IMR-90 (cell line): ENCODE data around the gene PTGES. TPM values are rescaled to one million over a fixed set of nuclear protein-coding genes. Genes with fewer than 3 reads are reported as not detected.
A peak's percentile ranks its signal among the peaks of the same experiment; 100 is the strongest.

Experiments used
- ATAC-seq: fragments of 200-7000 bp; cut with Tn5 transposase; 2 replicates; pipeline ENCODE4 v1.9.1; 2020; ENCODE audit warnings: low read depth, mild to moderate bottlenecking, moderate library complexity
- BruUV-seq: library from RNA; stranded (reverse); fragments of 400-500 nt; replicated peaks from 2 replicates; lab custom pipeline; 2021; lab: Mats Ljungman, UMichigan
- CTCF ChIA-PET: fragments of 300-600 bp; formaldehyde crosslinking; extraction: SDS; loops from one replicate; lab custom pipeline; 2021; ENCODE audit warnings: antibody characterized with exemption; lab: Yijun Ruan, JAX
- POLR2A ChIA-PET: fragments of 300-600 bp; sonication (Branson Sonifier 250); formaldehyde crosslinking; loops from one replicate; lab custom pipeline; 2022; ENCODE audit warnings: antibody characterized with exemption; ENCODE audit not compliant: unreplicated experiment; lab: Charles Lee
- DNase-seq: peaks from one replicate; pipeline ENCODE4 v3.0.0; 2013
- H2AFZ ChIP-seq: replicated peaks from 2 replicates; pipeline ENCODE3; 2013; ENCODE audit warnings: low read length, mild to moderate bottlenecking; ENCODE audit not compliant: poor library complexity
- H2AK5ac ChIP-seq: 2 replicates; pipeline ENCODE4 v1.6.1; 2013; ENCODE audit warnings: low read depth, low read length, inconsistent platforms
- H2AK9ac ChIP-seq: replicated peaks from 2 replicates; pipeline ENCODE3; 2013; ENCODE audit warnings: mild to moderate bottlenecking, low read depth, low read length, moderate library complexity; ENCODE audit not compliant: poor library complexity
- H2BK120ac ChIP-seq: 2 replicates; pipeline ENCODE4 v1.6.1; 2013; ENCODE audit warnings: low read depth, low read length, inconsistent platforms
- H2BK15ac ChIP-seq: 3 replicates; pipeline ENCODE4 v1.6.1; 2013; ENCODE audit warnings: low read depth, low read length, inconsistent platforms
- H2BK20ac ChIP-seq: 2 replicates; pipeline ENCODE4 v1.6.1; 2013; ENCODE audit warnings: low read depth, mild to moderate bottlenecking, inconsistent platforms, low read length, moderate library complexity
- H2BK5ac ChIP-seq: 2 replicates; pipeline ENCODE4 v1.6.1; 2013; ENCODE audit warnings: mild to moderate bottlenecking, low read depth, low read length, inconsistent platforms; ENCODE audit not compliant: poor library complexity, severe bottlenecking
- H3K14ac ChIP-seq: replicated peaks from 2 replicates; pipeline ENCODE4 v1.6.1; 2013; ENCODE audit warnings: low read depth, low read length, inconsistent platforms
- H3K18ac ChIP-seq: 2 replicates; pipeline ENCODE4 v1.6.1; 2013; ENCODE audit warnings: low read depth, low read length, control low read depth
- H3K23ac ChIP-seq: 2 replicates; pipeline ENCODE4 v1.6.1; 2013; ENCODE audit warnings: low read depth, low read length, inconsistent platforms
- H3K27ac ChIP-seq: 2 replicates; pipeline ENCODE4 v1.5.1; 2013; ENCODE audit warnings: mild to moderate bottlenecking, control low read depth, low read length; ENCODE audit not compliant: insufficient read depth
- H3K27me3 ChIP-seq: 2 replicates; pipeline ENCODE4 v1.6.1; 2013; ENCODE audit warnings: low read length; ENCODE audit not compliant: control insufficient read depth, insufficient read depth
- H3K36me3 ChIP-seq: 2 replicates; pipeline ENCODE4 v1.6.1; 2013; ENCODE audit warnings: low read length, mixed read lengths; ENCODE audit not compliant: control insufficient read depth, insufficient read depth
- H3K4ac ChIP-seq: 2 replicates; pipeline ENCODE4 v1.6.1; 2013; ENCODE audit warnings: low read depth, low read length, inconsistent platforms
- H3K4me1 ChIP-seq: 2 replicates; pipeline ENCODE4 v1.6.1; 2013; ENCODE audit warnings: low read length, mixed read lengths; ENCODE audit not compliant: control insufficient read depth, insufficient read depth
- H3K4me2 ChIP-seq: 2 replicates; pipeline ENCODE4 v1.6.1; 2013; ENCODE audit warnings: low read depth, mild to moderate bottlenecking, control low read depth, low read length, moderate library complexity
- H3K4me3 ChIP-seq: 2 replicates; pipeline ENCODE4 v1.5.1; 2013; ENCODE audit warnings: low read depth, mild to moderate bottlenecking, control low read depth, low read length, moderate library complexity; ENCODE audit not compliant: insufficient read depth
- H3K56ac ChIP-seq: 2 replicates; pipeline ENCODE4 v1.6.1; 2013; ENCODE audit warnings: low read length, inconsistent platforms; ENCODE audit not compliant: insufficient read depth; ENCODE audit errors: extremely low read depth
- H3K79me1 ChIP-seq, 2 experiments: 2 replicates each; pipeline ENCODE4 v1.6.1; 2013; ENCODE audit warnings: low read length in 2 of 2, inconsistent platforms in 1 of 2, low read depth in 1 of 2
- H3K9ac ChIP-seq: 2 replicates; pipeline ENCODE4 v1.6.1; 2013; ENCODE audit warnings: low read depth, low read length, control low read depth
- H3K9me1 ChIP-seq: 2 replicates; pipeline ENCODE4 v1.6.1; 2013; ENCODE audit warnings: low read length, inconsistent platforms; ENCODE audit not compliant: insufficient read depth
- H3K9me3 ChIP-seq: 2 replicates; pipeline ENCODE4 v1.6.1; 2013; ENCODE audit warnings: low read length; ENCODE audit not compliant: control insufficient read depth, insufficient read depth
- H4K20me1 ChIP-seq: 2 replicates; pipeline ENCODE4 v1.6.1; 2013; ENCODE audit warnings: low read length, inconsistent platforms; ENCODE audit not compliant: insufficient read depth
- H4K5ac ChIP-seq: 2 replicates; pipeline ENCODE4 v1.6.1; 2013; ENCODE audit warnings: mild to moderate bottlenecking, low read depth, low read length, control low read depth
- H4K8ac ChIP-seq, 2 experiments: 2 replicates each; pipeline ENCODE4 v1.6.1; 2013; ENCODE audit warnings: low read depth in 2 of 2, low read length in 2 of 2, control low read depth in 1 of 2, inconsistent platforms in 1 of 2
- H4K91ac ChIP-seq: 2 replicates; pipeline ENCODE4 v1.6.1; 2013; ENCODE audit warnings: low read depth, low read length, inconsistent platforms; ENCODE audit not compliant: insufficient read depth
- BHLHE40 ChIP-seq: fragments of 150-350 bp; IDR thresholded peaks from 2 replicates; pipeline ENCODE4 v1.6.1; 2016; ENCODE audit warnings: mild to moderate bottlenecking, low read depth, low read length
- CEBPB ChIP-seq: IDR thresholded peaks from 2 replicates; pipeline ENCODE4 v1.6.1; 2012; ENCODE audit warnings: low read depth, low read length, improper control_type of control experiment
- CHD1 ChIP-seq: IDR thresholded peaks from 2 replicates; pipeline ENCODE4 v1.6.1; 2012; ENCODE audit warnings: low read depth, low read length, improper control_type of control experiment
- FOS ChIP-seq: fragments of 150-350 bp; IDR thresholded peaks from 2 replicates; pipeline ENCODE4 v1.6.1; 2016; ENCODE audit warnings: low read depth, low read length
- MAFK ChIP-seq: IDR thresholded peaks from 2 replicates; pipeline ENCODE4 v1.6.1; 2012; ENCODE audit warnings: low read depth, low read length, improper control_type of control experiment
- MAZ ChIP-seq: IDR thresholded peaks from 2 replicates; pipeline ENCODE4 v1.6.1; 2012; ENCODE audit warnings: low read depth, mild to moderate bottlenecking, low read length, improper control_type of control experiment, moderate library complexity, borderline replicate concordance
- MXI1 ChIP-seq: IDR thresholded peaks from 2 replicates; pipeline ENCODE4 v1.6.1; 2012; ENCODE audit warnings: low read depth, mild to moderate bottlenecking, low read length, moderate library complexity, borderline replicate concordance
- NFE2L2 ChIP-seq: fragments of 150-350 bp; IDR thresholded peaks from 2 replicates; pipeline ENCODE4 v1.6.1; 2016; ENCODE audit warnings: low read depth, mild to moderate bottlenecking, low read length
- POLR2A ChIP-seq: IDR thresholded peaks from 2 replicates; pipeline ENCODE4 v1.6.1; 2012; ENCODE audit warnings: mild to moderate bottlenecking, low read depth, low read length
- RAD21 ChIP-seq: IDR thresholded peaks from 2 replicates; pipeline ENCODE4 v1.6.1; 2012; ENCODE audit warnings: low read length, improper control_type of control experiment
- RCOR1 ChIP-seq: IDR thresholded peaks from 2 replicates; pipeline ENCODE4 v1.6.1; 2012; ENCODE audit warnings: mild to moderate bottlenecking, low read length, improper control_type of control experiment; ENCODE audit not compliant: insufficient replicate concordance
- RFX5 ChIP-seq: IDR thresholded peaks from 2 replicates; pipeline ENCODE4 v1.8.0; 2012; ENCODE audit warnings: low read depth, mild to moderate bottlenecking, low read length, moderate library complexity
- SMC3 ChIP-seq: fragments of 150-350 bp; IDR thresholded peaks from 2 replicates; pipeline ENCODE4 v1.6.1; 2016; ENCODE audit warnings: low read depth, mild to moderate bottlenecking, antibody characterized with exemption, low read length, moderate library complexity
- WGBS, 2 experiments: methylation state at CpG; one replicate each; pipeline versions ENCODE4 v1.1.5 to v1.1.7; 2013; ENCODE audit warnings: missing lambda C conversion rate in 2 of 2; ENCODE audit not compliant: insufficient read length in 1 of 2; ENCODE audit errors: extremely low coverage in 2 of 2; 5-methylcytosine and 5-hydroxymethylcytosine counted together
- dilution Hi-C: fragments of 300-500 bp; cut with HindIII; formaldehyde crosslinking; loops from one replicate; pipeline ENCODE4 v1.14.3; 2018; ENCODE audit warnings: low sequenced_read_pairs; ENCODE audit not compliant: unreplicated experiment
- in situ Hi-C: fragments of 300-500 bp; cut with MboI; formaldehyde crosslinking; loops from 3 replicates; pipeline ENCODE4 v1.14.3; 2019; ENCODE audit warnings: low sequenced_read_pairs, inconsistent platforms, mixed read lengths
- intact Hi-C: fragments of 100-400 bp; cut with micrococcal nuclease; formaldehyde crosslinking; loops from 2 replicates; pipeline ENCODE4 v1.10.0; 2022
- polyA plus RNA-seq, 3 experiments: library from polyadenylated mRNA; depleted of rRNA; stranded (reverse); fragments of >200 nt; gene quantifications; 2 replicates each; pipeline ENCODE4 v1.2.3, GENCODE V29; 2012; ENCODE audit warnings: low replicate concordance in 1 of 3
- total RNA-seq: library from RNA; depleted of rRNA; stranded (reverse); fragments of >200 nt; gene quantifications from 2 replicates; pipeline ENCODE4 v1.2.3, GENCODE V29; 2012
- TF ChIP-seq, protein P1 (sequence below): fragments of 150-350 bp; IDR thresholded peaks from 2 replicates; pipeline ENCODE4 v1.6.1; 2017; ENCODE audit warnings: mild to moderate bottlenecking, antibody characterized with exemption, low read length, low read depth
- TF ChIP-seq, protein P2 (sequence below): fragments of 150-350 bp; IDR thresholded peaks from 2 replicates; pipeline ENCODE4 v1.6.1; 2016; ENCODE audit warnings: low read depth, mild to moderate bottlenecking, low read length, moderate library complexity, borderline replicate concordance
- TF ChIP-seq, protein P3 (sequence below): conservative IDR thresholded peaks from 2 replicates; pipeline ENCODE4 v1.5.1; 2012; ENCODE audit warnings: mild to moderate bottlenecking, low read depth, low read length, improper control_type of control experiment

Gene PTGES
- total and polyA plus RNA-seq, 2 of the 4 experiments (the other 2 are of a cell fraction) = 3.2 to 6.3 TPM

- no peak overlapping the region for H3K23ac ChIP-seq
- H3K9me1 ChIP-seq = peaks cover 8% of the 10 kb centered on the region
- 0 out of 2 replicates have a peak overlapping the region, but pooled peaks have one; percentile 25 for H2BK120ac ChIP-seq
- peak overlapping the region; percentile 25; the same call in 1 of the 2 replicates for H2AK5ac ChIP-seq
- no peaks in the 10 kb centered on the region for H3K9me3 ChIP-seq
- H3K14ac ChIP-seq = no peak overlapping the region
- no peaks in the 10 kb centered on the region; the same call in 1 of the 2 replicates for H4K20me1 ChIP-seq
- no peak overlapping the region for H3K4me3 ChIP-seq
- H3K4me1 ChIP-seq = peaks cover 10% of the 10 kb centered on the region
- H4K91ac ChIP-seq = peak overlapping the region; percentile 61; the same call in 1 of the 2 replicates
- DNase-seq (no peak), ATAC-seq (no peak)
- intact Hi-C loops = no loop called here
- TF ChIP-seq, protein P1, sequence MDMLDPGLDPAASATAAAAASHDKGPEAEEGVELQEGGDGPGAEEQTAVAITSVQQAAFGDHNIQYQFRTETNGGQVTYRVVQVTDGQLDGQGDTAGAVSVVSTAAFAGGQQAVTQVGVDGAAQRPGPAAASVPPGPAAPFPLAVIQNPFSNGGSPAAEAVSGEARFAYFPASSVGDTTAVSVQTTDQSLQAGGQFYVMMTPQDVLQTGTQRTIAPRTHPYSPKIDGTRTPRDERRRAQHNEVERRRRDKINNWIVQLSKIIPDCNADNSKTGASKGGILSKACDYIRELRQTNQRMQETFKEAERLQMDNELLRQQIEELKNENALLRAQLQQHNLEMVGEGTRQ = no peak
- TF ChIP-seq MXI1 (no peak), POLR2A (no peak), CEBPB (no peak), MAFK (no peak), RFX5 (no peak), RAD21 (no peak), MAZ (no peak), FOS (no peak), SMC3 (no peak), RCOR1 (no peak), CHD1 (no peak), BHLHE40 (no peak), NFE2L2 (no peak)
- TF ChIP-seq, protein P2, sequence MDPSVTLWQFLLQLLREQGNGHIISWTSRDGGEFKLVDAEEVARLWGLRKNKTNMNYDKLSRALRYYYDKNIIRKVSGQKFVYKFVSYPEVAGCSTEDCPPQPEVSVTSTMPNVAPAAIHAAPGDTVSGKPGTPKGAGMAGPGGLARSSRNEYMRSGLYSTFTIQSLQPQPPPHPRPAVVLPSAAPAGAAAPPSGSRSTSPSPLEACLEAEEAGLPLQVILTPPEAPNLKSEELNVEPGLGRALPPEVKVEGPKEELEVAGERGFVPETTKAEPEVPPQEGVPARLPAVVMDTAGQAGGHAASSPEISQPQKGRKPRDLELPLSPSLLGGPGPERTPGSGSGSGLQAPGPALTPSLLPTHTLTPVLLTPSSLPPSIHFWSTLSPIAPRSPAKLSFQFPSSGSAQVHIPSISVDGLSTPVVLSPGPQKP = no peak
- TF ChIP-seq, protein P3, sequence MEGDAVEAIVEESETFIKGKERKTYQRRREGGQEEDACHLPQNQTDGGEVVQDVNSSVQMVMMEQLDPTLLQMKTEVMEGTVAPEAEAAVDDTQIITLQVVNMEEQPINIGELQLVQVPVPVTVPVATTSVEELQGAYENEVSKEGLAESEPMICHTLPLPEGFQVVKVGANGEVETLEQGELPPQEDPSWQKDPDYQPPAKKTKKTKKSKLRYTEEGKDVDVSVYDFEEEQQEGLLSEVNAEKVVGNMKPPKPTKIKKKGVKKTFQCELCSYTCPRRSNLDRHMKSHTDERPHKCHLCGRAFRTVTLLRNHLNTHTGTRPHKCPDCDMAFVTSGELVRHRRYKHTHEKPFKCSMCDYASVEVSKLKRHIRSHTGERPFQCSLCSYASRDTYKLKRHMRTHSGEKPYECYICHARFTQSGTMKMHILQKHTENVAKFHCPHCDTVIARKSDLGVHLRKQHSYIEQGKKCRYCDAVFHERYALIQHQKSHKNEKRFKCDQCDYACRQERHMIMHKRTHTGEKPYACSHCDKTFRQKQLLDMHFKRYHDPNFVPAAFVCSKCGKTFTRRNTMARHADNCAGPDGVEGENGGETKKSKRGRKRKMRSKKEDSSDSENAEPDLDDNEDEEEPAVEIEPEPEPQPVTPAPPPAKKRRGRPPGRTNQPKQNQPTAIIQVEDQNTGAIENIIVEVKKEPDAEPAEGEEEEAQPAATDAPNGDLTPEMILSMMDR = no peak
- H3K4me2 ChIP-seq = no peak overlapping the region
- dilution Hi-C loops = no loop called here
- CTCF ChIA-PET = interaction anchor here (1.0 kb wide), 1 partner anchor 19 kb away, joined by 3 read pairs; no protein-coding TSS in a partner anchor
- H3K4ac ChIP-seq = no peak overlapping the region
- H3K56ac ChIP-seq = no peak overlapping the region
- H3K9ac ChIP-seq = no peak overlapping the region
- peaks cover 0 to 3% of the 10 kb centered on the region in 2 experiments; a peak in 2 of 4 replicates for H3K79me1 ChIP-seq
- BruUV-seq = no TSS peak
- H4K8ac ChIP-seq = peak overlapping the region in 1 of 2 experiments; percentile 18; a peak in 1 of 4 replicates
- H3K27ac ChIP-seq = no peak overlapping the region
- in situ Hi-C loops = no loop called here
- H3K18ac ChIP-seq = no peak overlapping the region; the same call in 1 of the 2 replicates
- no peak overlapping the region for H2BK20ac ChIP-seq
- WGBS, 2 experiments = 58% methylated on average over 4 of the region's 9 CpGs; no CpG with 5 or more reads in 1 of the 2 experiments
- no peak overlapping the region for H2AK9ac ChIP-seq
- H2BK15ac ChIP-seq = peak overlapping the region; percentile 21; the same call in 1 of the 3 replicates
- no peak overlapping the region for H2BK5ac ChIP-seq
- H3K27me3 ChIP-seq = 0 out of 2 replicates have a peak, but pooled peaks cover 3% of the 10 kb centered on the region
- POLR2A ChIA-PET = no interaction called here
- no peak overlapping the region for H4K5ac ChIP-seq
- H2AFZ ChIP-seq = no peak overlapping the region
- H3K36me3 ChIP-seq = no peaks in the 10 kb centered on the region
Observed at GRCh38 chr9:129757045-129757444, 4.2 kb upstream of the PTGES start.
